GM11168 (cell line): ENCODE measurements around the gene GABBR2.

Experiments used
- in situ Hi-C: fragments of 300-500 bp; cut with MboI; formaldehyde crosslinking; loops from one replicate; pipeline ENCODE4 v1.12.0; 2022; ENCODE audit warnings: low sequenced_read_pairs; ENCODE audit not compliant: unreplicated experiment

The GABBR2 gene

GRCh38 chr9:98460704-98461103 lies 248.0 kb downstream of the GABBR2 start:
- in situ Hi-C loops = no loop called here

DNA sequence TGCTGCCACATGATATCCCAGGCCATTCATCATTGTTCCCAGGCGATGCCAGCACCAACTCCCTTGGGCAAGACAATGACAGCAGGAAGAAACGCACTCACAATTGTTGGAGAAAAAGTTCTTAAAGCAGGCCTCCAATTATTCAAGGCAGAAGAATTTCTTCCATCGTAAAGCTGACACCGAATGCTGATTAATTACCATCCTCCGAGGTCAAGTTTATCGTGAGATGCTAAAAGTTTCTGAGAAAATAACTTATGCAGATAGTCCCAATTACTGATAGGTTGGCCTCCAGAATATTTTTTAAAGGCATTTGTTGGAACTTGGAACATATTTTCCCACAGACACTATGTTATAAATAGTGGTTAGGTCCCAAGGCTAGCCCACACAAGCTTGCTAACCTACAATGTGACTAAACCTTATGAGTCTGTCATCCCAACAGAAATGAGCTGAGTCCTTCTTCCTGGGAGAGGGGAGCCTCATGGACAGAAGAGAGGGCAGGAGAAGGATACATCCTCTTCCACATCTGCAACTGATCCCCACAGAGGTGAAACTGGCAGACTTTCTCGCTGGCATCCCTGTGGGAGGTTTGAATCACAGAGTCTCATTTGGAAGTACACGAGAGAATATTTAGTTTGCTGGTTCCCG lies 250.9 kb downstream of the GABBR2 start:
- in situ Hi-C loops = no loop called here

GRCh38 chr9:98456156-98456613 lies 252.6 kb downstream of the GABBR2 start:
- in situ Hi-C loops = no loop called here

- in situ Hi-C loops = no loop called here
These were observed 253.2 kb downstream of the GABBR2 start for GRCh38 chr9:98455256-98456155.

DNA sequence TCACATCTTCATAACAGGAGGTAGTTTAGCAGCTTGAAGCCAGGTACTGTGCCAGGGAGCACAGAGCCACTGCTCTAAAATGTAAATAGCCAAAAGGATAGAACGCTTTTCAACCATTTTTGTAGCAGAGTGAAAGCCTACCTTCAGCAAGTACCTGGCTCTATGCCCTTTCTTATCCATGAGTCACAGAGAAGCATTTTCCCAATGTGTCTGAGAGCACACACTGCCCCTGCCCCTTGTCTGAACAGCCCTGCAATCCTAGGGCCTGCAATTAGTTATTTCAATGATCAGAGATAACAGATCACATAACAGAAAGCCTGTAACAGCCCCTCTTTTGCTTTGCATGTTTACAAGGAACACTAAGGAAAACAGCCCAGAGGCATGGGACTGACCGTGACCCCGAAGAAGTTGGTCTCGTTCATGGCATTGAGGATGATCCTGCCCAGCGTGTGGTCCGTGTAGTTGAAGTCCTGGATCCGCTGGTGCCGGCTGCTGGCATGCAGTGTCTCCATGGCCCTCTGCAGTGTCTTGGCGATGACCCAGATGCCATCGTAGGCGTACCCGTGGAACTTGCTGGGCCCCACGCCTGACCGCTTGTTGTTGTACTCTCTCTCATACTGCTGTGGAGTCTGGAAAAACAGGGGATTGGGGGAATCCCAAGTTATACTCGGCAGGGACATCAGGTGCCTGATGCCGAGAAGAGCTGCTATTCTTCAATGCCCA lies 255.0 kb downstream of the GABBR2 start:
- in situ Hi-C loops = no loop called here

DNA sequence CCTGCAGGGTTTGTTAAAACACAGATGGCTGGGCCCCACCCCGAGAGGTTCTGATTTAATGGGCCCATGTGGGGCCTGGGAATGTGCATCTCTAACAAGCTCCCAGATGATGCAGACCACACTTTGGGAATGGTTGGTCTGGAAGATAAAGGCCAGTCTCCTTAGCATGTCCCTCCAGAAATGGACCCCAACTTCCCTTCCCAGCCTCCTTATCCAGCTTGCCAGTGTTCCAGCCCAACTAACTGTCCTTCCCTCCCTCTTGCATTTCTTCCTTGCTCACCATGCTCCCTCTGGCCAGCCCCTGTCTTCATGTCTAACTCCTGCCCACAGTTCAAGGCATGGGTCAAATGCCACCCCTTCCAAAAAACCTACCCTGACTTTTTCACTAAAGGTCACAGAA lies 257.2 kb downstream of the GABBR2 start:
- in situ Hi-C loops = no loop called here

DNA sequence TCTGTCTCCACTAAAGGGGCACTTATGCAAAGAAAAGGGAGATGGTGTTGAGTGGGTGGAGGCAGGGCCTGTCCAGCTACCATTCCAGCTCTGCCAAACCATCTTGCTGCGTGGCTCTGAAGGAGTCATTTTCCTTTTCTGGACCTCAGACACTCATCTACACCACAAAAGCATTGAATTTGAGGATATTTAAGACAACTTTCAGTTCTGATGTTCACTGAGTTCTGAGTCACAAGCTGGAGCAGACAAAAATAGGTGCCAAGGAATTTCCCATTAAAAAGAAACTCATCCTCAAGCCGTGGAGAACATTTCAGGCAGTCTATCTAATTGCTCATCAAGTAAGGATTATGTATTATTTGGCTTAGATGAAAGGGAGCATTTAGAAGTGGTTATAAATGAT lies 258.2 kb downstream of the GABBR2 start:
- in situ Hi-C loops = no loop called here

DNA sequence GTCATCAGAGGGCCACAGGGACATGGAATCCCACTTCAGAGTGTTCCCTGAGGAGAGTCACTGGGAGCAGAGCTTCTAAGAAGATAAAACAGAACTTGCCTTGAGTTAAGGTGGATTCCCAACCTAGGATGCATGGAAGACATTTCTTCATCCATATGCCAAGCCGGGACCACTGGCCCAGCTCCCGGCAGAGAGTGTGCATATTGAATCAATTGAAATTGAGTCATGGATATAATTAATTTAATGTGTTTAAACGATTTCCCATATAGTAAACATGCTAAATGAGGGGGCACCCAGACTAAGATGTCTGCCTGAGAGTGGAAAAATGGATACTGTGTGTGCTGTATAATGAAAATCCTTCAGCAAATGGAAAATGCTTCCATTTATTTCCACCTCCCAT lies 258.9 kb downstream of the GABBR2 start:
- in situ Hi-C loops = no loop called here

DNA sequence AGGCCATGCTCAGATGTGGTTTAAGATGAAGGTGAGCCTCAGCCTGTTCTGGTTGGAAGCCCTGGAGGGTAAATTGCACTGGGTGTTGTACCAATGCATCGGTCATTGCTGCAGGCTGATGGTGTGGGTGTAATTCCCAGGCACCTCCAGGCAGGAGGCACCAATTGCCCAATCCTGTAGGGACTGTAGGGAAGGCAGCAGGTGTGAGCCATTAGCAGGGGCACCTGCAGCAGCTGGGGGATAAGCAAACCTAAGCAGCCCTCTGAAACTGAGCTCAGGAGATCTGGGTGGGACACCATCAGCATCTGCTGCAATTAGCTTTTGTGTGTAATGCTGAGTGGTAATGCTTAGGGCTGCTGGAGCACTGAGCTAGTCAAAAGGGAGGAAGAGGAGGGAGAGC lies 263.2 kb downstream of the GABBR2 start:
- in situ Hi-C loops = no loop called here

- in situ Hi-C loops = no loop called here
These were observed 264.1 kb downstream of the GABBR2 start for GRCh38 chr9:98444601-98445000.

- in situ Hi-C loops = no loop called here
These were observed 266.2 kb downstream of the GABBR2 start for GRCh38 chr9:98442541-98442940.

- in situ Hi-C loops = no loop called here
These were observed 266.6 kb downstream of the GABBR2 start for GRCh38 chr9:98442114-98442513.

DNA sequence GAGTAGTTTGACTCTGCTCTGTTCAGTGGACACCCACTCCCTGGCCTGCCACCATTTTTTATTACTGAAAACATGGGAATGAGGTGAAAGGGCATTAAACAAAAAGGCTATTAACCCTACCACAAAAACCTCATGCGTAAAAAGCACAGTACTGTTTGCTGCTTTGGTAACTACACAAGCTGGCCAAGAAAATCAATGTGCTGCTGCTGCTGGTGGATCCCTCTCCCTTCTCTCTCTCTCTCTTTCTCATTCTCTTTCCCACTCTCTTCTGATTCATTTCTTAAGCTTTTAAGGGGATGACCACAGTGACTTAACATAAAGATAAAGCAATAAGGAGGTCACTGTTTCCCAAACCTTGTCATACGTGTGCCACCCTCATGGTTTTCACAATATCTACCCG lies 270.1 kb downstream of the GABBR2 start:
- in situ Hi-C loops = no loop called here

DNA sequence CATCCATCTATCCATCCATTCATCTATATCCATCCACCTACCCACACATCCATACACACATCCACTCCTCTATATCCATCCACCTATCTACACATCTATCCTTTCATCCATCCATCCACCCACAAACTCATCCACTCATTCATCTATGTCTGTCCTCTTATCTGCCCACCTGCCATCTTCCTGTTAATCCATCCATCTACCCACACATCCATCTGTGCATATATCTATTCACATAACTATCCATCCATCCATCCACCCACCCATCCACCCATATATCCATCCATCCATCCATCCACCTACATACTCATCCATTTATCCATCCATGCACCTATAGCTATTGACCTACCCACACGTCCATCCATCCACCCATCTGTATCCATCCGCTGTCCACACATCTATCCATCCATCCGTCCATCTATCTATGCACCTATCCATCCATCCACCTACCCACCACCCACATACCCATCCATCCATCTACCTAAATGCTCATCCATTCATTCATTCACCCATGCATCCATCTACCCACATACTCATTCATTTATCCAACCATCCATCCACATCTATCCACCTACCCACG lies 271.2 kb downstream of the GABBR2 start:
- in situ Hi-C loops = no loop called here

DNA sequence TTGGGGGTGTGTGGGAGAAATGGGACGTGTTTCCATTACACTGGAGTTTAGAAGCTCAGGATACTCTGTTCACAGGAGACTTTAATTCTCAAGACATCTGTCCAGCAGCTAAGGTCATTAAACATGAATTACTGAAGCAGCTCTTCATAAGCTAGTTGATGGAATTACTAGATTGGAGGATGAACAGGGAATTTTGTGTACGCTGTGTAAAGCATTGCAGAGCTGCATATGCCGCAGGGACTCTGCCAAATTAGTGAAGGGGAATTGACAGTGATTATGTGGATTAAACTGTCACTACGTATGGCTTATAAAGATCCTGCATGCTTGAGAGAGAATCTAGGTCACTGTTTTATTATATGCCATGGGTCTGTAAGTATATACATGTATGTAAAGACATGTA lies 275.8 kb downstream of the GABBR2 start:
- in situ Hi-C loops = no loop called here

DNA sequence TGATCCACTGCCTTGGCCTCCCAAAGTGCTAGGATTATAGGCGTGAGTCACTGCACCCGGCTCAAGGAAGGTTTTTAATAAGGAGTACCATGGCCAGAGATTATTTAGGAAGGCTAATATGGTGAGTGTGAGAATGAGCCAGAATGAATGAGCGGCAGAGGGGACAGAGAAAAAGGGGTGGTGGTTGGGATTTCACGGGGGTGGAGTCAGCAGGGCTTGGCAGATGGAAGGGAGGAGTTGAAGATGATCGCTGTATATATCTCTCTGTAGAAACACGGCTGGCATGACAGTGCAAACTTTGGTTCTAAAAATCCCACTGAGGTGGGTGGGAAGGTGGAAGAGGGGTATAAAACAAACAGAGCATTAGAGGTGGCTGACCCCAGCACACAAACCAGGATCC lies 276.6 kb downstream of the GABBR2 start:
- in situ Hi-C loops = no loop called here

- in situ Hi-C loops = no loop called here
These were observed 278.0 kb downstream of the GABBR2 start for GRCh38 chr9:98430535-98431292.

DNA sequence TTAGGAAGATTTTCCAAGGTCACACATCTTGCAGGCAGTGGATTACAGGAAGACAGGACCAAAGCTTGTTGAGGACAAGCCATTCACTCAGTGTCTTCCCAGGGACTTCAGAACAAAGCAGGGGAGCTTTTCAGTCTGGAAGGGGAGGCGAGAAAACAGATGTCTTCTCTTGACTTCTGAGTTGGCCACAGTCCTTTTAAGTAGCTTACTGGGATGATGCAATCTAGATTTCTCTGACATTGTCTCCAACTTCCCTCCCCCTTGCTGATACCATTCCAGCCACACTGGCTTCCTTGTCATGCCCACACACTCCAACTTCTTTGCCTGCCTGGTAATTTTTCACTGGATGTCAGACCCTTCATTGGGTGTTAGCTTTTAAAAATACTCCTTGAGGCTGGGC lies 279.1 kb downstream of the GABBR2 start:
- in situ Hi-C loops = no loop called here

- in situ Hi-C loops = no loop called here
These were observed 280.3 kb downstream of the GABBR2 start for GRCh38 chr9:98428454-98428853.

- in situ Hi-C loops = no loop called here
These were observed 281.2 kb downstream of the GABBR2 start for GRCh38 chr9:98427491-98427890.
